C1 segment of cervical spinal cord (tissue), 14 donors: ENCODE data around the gene HDAC8.
"Not testable (repeated sequence)": the region's sequence is repeated elsewhere in the genome, so short reads cannot be mapped to it uniquely, and the experiment has no call there.

ENCODE experiments used
- DNase-seq, 14 donors: peaks; one replicate each; lab custom pipeline; 2025; lab: John Stamatoyannopoulos, UW

HDAC8 gene

DNA sequence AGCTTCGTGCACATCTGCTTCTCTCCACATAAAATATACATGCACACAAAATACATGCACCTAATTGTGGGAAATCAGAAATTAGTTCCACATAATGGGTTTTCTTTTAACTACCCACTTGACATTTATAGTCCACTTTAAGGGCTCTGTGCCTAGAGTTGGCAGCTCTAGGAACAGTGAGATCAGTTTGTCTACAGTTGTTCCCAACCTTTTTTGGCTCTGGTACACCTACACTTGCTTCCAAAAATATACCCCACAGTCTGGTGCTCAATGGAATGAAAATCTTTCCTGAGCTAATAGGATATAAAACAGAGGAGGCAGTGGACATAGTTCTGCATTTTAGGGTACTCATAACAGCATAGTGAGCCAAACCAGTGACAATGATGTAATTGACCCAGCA lies 36.1 kb downstream of the HDAC8 start:
- peak in 1 of 14 donors; percentile 74 for DNase-seq

- no peak for DNase-seq
Measured at GRCh38 chrX:72532366-72532765, 40.3 kb downstream of the HDAC8 start.

- DNase-seq: no peak
Measured at GRCh38 chrX:72526534-72527508, 45.8 kb downstream of the HDAC8 start.

GRCh38 chrX:72498782-72499181 lies 73.9 kb downstream of the HDAC8 start:
- no peak for DNase-seq

DNA sequence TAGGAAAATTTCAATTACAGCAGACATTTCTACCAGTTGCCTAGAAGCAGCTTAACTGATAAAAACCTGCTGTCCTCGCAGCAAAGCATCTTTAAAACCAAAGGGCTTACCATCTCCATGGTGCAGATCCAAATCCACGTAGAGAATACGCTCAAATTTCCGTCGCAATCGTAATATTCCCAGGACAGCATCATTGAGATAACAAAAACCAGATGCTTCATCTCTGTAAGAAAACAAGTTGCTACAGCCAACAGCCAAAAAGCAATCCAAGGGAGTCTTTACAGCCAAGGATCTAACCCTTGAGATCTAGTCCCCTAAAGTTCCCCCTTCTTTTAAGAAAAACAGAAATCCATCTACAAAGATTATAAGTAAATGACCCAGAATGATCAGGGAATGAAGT lies 77.6 kb downstream of the HDAC8 start:
- DNase-seq: no peak

GRCh38 chrX:72492499-72492898 lies 80.1 kb downstream of the HDAC8 start:
- DNase-seq: no peak

- DNase-seq: not testable (repeated sequence)
Measured at GRCh38 chrX:72490221-72490620, 82.4 kb downstream of the HDAC8 start.

- DNase-seq: no peak
Measured at GRCh38 chrX:72487661-72488060, 85.0 kb downstream of the HDAC8 start.

GRCh38 chrX:72479324-72480274 lies 93.0 kb downstream of the HDAC8 start:
- no peak for DNase-seq

GRCh38 chrX:72478853-72479252 lies 93.8 kb downstream of the HDAC8 start:
- no peak for DNase-seq

DNA sequence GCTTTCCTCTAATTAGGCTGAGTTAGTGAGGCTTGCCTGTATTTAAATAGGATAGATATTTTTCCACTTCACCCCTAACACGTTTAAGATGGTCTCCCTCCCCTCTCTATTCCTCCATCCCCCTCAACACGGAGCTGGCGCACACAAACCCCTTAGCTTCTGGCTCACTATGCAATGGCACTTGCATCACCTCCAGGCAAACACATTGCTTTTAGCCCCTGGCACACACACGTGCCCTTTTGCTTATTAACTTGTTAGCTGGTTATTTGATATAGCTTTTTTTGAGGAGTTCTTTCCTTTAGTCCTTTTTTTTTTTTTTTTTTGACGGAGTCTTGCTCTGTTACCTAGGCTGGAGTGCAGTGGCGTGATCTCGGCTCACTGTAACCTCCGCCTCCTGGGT lies 94.3 kb downstream of the HDAC8 start:
- no peak for DNase-seq

DNA sequence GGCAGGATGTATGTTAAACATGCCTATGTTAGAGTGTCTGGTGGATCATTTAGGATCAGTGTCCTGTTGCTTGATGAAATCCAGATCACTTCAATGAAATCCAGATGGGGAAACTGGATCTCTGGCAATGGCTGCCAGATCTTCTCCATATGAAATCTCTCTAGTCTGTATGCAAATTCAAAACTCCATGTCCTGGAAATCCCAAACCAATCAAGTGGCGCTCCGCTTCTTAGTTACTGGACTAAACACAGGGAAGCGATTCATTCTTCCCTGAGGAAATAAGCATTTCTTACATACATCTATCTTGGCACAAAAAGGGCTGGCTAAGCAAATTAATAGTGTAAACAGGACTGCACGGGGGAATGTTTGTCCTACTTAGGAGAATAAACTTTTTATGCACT lies 94.9 kb downstream of the HDAC8 start:
- DNase-seq: no peak

DNA sequence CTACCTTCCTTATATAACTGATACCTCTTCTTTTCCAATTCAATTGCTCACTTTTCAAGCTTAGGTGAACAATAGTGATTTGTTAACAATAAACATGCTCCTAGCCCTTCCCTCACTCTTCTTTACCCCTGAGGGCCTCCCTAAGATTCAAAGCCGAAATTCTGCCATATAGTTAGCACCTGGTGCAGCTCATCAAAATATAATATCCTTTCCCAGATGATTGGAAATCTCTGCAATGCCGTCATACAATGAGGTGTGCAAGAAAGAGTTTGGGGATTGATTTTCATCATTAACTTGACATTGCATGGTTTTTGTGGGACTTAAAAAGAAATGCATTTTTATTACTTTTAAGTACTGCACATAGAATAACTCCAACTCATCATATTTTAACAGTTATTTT lies 95.3 kb downstream of the HDAC8 start:
- DNase-seq: no peak

- DNase-seq: no peak
Measured at GRCh38 chrX:72475952-72476668, 96.5 kb downstream of the HDAC8 start.

DNA sequence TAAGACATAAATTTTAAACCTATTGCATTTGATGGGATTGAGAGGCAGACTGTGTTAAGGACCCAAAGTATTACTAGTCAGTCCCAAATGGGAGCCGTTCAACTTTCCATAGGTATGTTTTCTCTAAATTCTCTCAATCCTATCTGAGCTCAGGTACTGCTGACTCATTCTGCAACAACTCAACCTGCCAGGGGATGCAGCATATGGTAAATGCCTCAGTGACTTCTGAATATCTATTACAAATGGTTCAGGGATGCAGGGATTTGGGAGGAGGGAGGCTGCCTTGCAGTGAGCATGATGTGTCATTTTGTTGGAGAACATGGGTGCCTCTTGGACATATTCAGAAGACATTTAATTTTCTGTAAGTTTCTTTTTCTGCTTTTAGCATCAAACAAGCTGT lies 97.3 kb downstream of the HDAC8 start:
- no peak for DNase-seq

- DNase-seq: no peak
Measured at GRCh38 chrX:72470532-72471223, 102.0 kb downstream of the HDAC8 start.

GRCh38 chrX:72470117-72470516 lies 102.5 kb downstream of the HDAC8 start:
- no peak for DNase-seq

DNA sequence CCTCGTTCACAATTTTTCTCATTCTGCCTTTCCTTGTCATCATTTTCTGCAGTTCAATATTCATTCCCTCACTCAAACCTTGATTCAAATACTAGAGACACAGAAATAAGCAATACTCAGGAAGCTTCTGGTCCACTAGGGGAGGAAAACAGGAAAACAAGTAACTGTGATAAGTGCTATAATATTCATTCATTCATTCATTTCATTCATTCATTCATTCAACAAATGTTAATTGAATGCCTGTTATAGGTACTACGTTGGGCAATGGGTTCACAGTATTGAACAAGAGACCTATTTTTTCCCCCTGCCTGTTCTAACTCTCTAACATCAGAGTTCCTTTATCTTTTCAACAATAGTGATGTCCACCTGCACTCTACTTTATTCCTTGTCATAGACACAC lies 104.0 kb downstream of the HDAC8 start:
- DNase-seq: no peak

GRCh38 chrX:72467135-72467534 lies 105.5 kb downstream of the HDAC8 start:
- no peak for DNase-seq

DNA sequence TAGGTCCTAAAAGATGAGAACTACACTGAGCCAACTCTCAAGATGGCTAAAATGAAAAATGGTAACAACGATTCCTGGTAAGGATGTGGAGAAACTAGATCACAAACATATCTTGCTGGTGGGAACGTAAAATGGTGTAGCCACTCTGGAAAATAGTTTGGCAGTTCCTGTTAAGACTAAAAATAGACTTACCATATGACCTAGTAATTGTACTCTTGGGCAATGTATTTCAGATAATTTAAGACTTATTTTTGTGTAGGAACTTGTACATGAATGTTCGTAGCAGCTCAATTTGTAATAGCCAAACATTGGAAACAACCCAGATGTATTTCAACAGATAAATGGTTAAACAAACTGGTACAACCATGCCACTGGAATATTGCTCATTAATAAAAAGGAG lies 106.2 kb downstream of the HDAC8 start:
- no peak for DNase-seq

- no peak for DNase-seq
Measured at GRCh38 chrX:72465889-72466288, 106.8 kb downstream of the HDAC8 start.
